Sciatic nerve (tissue), 2 donors: Measurements from ENCODE around the gene PAFAH2. TPM values are rescaled to one million over a fixed set of nuclear protein-coding genes. Genes with fewer than 3 reads are reported as not detected.
A peak's percentile ranks its signal among the peaks of the same experiment; 100 is the strongest.
"Not testable (repeated sequence)": the region's sequence is repeated elsewhere in the genome, so short reads cannot be mapped to it uniquely, and the experiment has no call there.

ENCODE experiments used
- ATAC-seq: fragments of 200-7000 bp; cut with Tn5 transposase; one replicate; pipeline ENCODE4 v1.9.1; 2020; ENCODE audit warnings: mild to moderate bottlenecking, moderate library complexity
- DNase-seq: peaks from one replicate; pipeline ENCODE4 v3.0.0-alpha.2; 2020; ENCODE audit warnings: low spot score
- intact Hi-C: fragments of 100-400 bp; cut with DNase I; formaldehyde crosslinking; loops from one replicate; pipeline ENCODE4 v1.14.2; 2022
- total RNA-seq: library from RNA; stranded (reverse); fragmentation: NEBNext Ultra II Directional; extraction: Animal tissue kit (Norgen Biotek cat#: 25700); gene quantifications from one replicate; pipeline ENCODE4 v1.2.1, GENCODE V29; 2021
- donor health status: DM: no; HTN: no; CAD: no.
- donor health status: DM: no; HTN: no; CAD: no.

The PAFAH2 gene
- total RNA-seq, 1 donor from 2014 or later: 11.5 TPM

DNA sequence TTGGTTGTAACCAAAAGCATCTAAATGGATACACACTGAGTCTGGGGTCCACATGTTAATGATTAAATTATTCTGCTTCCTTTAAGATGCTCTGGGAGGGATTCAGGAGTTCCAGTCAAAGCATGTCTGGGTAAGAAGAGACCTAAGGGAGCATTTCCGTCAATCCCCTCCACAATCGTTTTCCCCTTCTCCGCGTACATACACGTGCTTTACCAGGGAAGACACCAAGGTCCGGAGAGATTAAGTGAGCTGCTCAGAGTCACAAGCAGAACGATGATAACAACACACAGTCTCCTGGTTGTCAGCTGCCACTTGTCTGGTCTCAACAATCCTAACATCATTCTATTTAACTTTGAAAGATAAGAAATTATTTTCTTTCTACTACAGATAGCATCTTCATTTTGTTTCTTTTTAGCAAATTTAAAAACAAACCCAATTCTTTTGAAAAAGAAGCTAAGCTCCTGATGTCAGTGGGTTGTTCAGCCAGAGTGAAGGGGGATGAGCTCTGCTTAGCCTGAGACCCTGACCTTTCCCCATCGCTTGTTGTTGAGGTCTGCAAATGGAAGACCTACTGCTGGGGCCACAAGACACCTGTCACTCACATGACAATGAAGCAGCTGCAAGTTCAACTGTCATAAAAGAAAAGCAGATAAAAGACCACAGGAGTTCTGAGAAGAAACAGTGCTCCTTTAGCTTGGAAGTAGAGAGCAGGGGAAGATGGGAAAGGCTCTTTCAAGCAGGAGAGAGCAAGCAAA is 4.5 kb downstream of the PAFAH2 start:
- DNase-seq (no peak), ATAC-seq (no peak)
- intact Hi-C loops: no loop called here

DNA sequence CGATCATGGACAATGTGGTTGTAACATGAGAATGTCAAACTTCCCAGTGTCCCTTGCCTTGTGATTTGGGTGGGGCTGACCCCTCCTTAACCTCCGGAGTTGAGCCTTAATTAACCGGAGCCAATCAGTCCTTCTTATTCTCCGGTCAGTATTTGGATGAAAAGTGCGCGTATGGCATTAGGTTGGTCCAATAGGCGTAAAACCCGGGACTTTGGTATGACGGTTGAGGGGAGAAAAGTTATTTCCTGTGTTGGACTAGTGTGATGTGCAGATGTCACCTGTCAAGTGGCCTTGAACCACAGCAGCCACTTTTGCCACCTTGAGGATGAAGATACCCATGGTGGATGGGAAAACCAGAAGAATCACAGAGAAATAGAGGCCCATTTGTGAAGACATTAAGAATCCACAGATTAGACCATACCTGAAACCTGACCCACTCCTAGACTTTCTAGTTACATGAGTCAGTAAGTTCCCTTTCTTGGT is 5.1 kb downstream of the PAFAH2 start:
- DNase-seq: no peak
- intact Hi-C loops: no loop called here
- no peak for ATAC-seq

DNA sequence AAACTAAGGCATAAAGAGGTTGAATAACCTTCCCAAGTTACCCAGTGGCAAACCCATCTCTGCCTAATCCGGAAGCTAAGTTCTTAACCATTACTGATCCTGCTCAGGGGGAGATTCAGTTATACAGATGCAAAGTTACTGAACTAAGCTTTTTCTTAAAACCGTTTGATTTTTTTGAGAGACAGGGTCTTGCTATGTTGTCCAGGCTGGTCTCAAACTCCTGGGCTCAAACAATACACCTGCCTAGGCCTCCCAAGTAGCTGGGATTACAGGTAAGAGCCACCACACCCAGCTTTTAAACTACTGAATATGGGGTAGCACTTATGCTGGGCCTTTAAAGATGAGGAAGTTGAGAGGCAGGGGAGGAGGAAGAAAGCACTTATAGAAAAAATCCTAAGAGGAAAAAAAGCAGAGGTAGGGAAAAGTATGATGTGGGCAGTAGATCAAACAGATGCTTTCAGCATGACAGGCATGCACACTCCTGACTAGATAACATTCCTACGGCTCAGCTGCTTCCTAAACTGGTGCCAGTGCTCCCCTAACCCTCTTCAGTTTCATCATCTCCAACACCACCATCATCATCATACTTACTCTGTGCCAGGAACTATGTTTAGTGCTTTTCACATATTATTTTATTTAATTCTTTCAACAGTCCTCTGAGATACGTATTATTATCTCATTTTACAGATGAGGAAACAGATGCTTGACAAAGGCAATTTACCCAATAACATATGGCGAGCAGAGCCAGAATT is 5.8 kb downstream of the PAFAH2 start:
- DNase-seq (no peak), ATAC-seq (no peak)
- intact Hi-C loops: no loop called here

DNA sequence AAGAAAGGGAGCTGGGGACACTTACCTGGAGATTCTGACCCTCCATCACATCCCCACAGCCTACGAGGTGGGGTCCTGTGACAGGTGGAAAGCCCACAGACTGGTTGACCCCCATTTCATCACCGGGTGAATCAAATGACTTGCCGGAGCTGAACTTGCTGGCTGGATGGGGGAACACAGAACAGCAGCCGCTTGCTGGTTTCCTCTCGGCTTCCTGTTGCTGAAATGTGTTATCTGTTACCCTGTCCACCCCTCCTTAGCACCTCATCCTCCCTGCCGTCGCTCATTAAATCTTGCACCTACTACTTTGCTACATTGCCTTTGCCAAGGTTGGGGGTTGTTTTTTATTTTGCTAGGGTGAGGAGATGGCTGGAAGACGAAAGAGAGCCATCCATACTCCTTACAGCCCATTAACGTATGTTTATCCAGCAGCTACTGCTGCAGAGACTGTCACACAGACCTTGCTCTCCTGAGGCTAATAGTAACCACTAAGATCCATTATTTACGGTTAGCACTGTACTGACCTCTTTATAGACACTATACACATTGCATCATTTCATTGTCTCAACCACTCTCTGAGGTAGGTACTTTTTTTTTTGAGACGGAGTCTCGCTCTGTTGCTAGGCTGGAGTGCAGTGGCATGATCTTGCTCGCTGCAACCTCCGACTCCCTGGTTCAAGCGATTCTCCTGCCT is 7.0 kb downstream of the PAFAH2 start:
- ATAC-seq (no peak), DNase-seq (no peak)
- intact Hi-C loops: no loop called here

DNA sequence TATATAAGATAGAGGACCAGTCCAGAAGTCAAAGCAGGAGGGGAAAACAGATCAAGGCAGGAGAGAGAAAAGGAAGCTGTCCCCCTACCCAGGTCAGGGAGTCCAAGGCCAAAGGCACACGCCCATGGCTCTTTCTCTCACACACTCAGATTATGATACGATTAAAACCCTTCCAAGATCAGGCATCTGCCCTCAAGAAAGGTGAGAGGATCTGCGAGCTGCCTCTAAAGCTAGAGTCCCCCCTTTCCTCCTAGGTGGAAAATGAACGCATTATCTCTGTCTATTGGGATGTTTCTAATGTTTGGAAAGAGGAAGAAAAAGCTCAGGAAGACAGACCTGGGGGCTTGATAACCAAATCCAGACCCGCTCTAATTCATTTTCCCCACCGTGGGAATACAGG is 7.6 kb downstream of the PAFAH2 start:
- ATAC-seq (no peak), DNase-seq (no peak)
- intact Hi-C loops: no loop called here

DNA sequence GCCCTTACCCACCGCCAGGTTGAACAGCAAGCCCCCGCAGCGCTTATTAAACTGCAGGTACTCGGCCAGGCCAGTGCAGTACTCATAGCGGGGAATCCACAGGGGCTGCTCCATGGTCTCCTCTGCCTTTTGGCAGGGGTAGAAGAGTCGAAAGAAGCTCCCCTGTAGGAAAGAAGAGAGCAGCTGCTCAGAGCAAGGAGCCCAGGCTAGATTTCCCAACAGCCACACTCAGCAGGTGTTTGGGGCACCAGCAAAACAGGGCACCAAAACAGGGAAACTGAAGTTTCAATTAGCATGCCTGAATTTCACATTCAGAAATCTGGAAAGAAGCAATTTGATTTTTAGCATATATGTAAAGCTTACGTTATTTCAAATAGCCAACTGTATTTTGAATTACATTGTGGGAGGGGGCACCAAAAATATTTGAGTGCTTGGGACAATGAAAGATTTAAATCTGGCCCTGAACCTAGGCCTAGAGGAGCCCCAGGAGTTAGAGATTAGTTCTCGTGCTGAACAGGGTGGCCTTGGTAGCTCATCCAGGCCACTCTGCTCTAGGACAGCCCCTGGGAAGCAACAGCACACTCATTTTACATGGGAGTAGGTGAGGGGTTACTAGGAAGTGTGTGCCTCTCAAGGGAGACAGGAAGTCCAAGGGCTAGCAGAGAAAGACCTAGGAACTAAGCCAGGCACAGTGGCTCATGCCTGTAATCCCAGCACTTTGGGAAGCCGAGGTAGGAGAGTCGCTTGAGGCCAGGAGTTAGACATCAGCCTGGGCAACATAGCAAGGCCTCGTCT is 8.2 kb downstream of the PAFAH2 start:
- ATAC-seq (no peak), DNase-seq (no peak)
- intact Hi-C loops: no loop called here

DNA sequence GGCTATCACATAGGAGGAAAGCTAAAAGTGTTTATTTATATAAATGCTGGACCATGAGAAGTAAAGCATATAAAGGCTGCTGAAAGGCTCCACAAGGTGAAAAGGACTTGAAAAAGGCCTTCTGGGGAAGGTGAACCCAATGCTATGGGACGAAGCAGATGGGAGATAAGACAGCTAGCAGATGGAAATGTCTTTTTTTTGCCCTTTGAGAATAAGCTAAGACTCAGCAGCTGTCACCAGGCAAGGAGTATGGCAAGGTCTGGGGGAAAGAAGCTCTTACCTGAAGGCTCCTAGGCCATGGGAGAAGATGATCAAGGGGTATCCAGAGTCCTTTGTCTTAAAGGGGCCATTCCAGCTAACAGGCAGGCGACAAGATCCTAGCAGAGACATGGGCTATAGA is 9.9 kb downstream of the PAFAH2 start:
- DNase-seq: no peak
- no peak for ATAC-seq
- intact Hi-C loops: no loop called here

DNA sequence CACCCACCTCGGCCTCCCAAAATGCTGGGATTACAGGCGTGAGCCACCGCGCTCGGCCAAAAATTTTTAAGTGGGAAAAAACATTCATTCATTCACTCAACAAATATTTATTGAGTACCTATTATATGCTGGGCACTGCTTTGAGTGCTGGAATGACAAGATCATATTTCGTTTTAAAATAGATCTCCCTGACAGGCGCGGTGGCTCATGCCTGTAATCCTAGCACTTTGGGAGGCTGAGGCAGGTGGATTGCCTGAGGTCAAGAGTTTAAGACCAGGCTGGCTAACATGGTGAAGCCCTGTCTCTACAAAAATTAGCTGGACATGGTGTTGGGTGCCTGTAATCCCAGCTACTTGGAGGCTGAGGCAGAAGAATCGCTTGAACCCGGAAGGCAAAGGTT is 11.1 kb downstream of the PAFAH2 start:
- DNase-seq, ATAC-seq, intact Hi-C loops: not testable (repeated sequence)

DNA sequence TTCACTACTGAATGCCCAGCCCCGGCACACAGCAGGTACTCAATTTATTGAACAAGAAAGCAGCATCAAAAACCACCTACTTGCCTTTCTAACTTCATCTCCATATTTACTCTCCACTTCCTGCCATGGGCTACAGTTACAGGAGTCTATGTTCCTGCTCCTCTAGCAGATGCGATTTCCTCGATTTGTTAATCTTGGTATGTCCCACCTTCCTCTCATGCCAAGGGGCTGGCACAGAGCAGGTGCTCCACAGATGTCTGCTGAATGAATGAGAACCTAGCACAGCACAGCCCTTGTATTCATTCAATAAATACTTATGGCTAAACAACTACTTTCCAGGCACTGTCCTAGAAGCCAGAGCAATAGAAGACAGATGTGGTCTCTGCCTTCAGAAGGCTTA is 12.2 kb downstream of the PAFAH2 start:
- ATAC-seq: no peak
- intact Hi-C loops: no loop called here
- no peak for DNase-seq

DNA sequence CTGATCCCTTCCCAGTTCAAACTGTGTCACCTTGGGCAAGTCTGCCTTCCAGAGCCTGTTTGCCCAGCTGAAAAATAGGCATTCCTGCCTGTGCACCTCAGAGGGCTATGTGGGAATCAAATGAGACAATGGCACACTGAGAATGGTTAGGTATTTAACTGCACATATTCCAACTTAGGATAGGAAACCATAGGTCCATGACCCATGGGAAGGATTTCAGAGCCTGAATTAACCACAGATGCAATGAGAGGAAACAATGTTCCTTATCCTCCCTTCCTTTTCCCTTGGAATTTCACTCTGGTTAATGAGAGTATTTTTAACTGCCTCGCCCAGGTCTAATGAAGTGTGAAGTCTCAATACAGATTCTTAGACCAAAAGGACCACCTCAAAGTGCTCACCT is 12.7 kb downstream of the PAFAH2 start:
- intact Hi-C loops: no loop called here
- DNase-seq (no peak), ATAC-seq (no peak)

DNA sequence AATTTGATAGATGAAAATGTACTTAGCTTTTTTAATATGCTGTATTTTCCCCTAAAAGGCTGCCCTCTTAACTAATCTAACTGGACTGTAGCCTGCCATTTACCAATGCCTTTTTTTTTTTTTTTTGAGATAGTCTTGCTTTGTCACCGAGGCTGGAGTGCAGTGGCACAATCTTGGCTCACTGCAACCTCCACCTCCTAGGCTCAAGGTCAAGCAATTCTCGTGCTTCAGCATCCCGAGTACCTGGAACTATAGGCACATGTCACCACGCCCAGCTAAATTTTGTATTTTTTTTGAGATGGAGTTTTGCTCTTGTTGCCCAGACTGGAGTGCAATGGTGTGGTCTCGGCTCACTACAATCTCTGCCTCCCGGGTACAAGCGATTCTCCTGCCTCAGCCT is 18.7 kb downstream of the PAFAH2 start:
- no peak for ATAC-seq
- intact Hi-C loops: no loop called here
- no peak for DNase-seq

DNA sequence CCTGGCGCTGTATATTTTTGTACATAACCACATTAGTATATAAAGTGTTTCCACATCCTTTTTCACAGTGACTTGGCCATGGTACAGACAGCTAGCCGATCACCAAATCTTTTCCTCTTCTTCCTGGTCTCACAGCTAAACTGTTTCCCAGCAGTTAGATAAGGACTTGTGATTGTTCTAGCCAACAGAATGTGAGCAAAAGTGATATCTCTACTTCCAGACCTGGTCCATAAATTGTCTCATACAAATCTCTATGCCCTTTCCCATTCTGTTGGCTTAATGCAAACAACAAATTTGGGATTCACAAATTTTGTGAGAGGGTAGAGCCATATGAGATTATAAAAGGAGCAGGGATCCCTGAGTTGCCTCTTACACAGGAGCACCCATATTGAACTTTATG is 19.5 kb downstream of the PAFAH2 start:
- DNase-seq (no peak), ATAC-seq (no peak)
- intact Hi-C loops: no loop called here

DNA sequence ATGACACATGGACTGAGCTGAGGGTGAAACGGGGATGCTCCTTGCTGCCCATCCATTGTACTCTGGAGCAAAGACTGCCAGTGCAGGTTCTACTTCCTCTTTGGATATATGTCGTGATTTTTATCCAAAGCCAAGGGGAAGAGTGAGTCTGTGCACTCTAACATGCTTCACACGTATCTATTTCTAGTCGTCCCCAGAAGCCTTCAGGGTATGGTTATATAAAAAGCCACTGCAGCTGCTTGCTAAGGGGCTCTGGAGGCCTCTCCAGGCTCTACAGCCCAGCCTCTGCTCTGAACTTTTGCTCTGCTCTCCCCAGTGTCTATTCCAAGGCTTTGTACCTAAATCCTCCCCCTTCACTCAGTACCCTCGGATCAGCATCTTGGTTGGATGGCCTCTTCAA is 20.1 kb downstream of the PAFAH2 start:
- ATAC-seq: no peak
- no peak for DNase-seq
- intact Hi-C loops: no loop called here

DNA sequence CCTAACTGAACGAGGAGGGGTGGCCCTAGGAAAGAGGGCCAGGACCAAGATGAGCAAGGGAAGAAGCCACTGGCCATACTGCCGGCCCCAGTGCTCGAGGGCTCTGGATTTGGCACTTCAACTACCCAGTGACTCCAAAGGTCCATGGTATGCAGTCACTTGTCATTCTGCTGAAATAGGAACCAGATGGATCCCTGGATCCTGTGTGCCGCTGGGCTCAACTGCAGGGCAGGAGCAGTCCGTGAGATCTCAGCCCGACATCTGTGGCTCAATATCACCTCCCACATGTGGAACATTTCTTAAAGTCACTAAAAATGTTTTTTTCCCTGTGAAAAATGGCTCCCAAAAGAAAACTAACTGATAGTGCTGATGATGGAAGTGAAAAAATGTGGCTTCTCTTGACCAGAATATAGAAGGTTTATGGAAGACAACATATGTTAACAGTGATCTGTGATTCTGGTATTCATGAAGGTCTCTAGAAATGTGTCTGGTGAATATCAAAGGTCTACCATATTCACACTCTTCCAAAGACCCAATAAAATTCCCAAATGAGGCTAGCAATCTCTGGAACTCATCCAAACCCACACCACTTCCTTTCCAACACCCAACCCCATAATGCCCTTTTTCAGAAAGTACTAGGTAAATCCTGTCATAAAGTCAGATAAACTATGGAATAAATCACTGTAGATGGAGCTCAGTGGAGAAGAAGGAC is 24.1 kb downstream of the PAFAH2 start:
- intact Hi-C loops: no loop called here
- DNase-seq (no peak), ATAC-seq (no peak)

DNA sequence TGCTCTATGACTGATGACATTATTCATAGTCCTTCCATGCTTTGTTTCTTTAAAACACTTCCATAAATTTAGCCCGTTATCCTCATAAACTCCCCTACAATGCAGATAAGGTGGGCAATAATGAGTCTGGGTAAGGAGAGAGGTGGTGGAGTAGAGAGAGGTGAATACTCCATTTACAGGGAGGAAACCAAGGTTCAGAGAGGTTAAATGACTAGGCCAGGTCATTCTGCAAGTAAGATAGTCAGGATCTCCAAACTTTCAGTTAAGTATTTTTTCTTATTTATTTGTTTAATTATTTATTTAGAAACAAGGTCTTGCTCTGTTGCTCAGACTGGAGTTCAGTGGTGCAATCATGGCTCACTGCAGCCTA is 26.1 kb downstream of the PAFAH2 start:
- ATAC-seq (no peak), DNase-seq (no peak)
- intact Hi-C loops: no loop called here

DNA sequence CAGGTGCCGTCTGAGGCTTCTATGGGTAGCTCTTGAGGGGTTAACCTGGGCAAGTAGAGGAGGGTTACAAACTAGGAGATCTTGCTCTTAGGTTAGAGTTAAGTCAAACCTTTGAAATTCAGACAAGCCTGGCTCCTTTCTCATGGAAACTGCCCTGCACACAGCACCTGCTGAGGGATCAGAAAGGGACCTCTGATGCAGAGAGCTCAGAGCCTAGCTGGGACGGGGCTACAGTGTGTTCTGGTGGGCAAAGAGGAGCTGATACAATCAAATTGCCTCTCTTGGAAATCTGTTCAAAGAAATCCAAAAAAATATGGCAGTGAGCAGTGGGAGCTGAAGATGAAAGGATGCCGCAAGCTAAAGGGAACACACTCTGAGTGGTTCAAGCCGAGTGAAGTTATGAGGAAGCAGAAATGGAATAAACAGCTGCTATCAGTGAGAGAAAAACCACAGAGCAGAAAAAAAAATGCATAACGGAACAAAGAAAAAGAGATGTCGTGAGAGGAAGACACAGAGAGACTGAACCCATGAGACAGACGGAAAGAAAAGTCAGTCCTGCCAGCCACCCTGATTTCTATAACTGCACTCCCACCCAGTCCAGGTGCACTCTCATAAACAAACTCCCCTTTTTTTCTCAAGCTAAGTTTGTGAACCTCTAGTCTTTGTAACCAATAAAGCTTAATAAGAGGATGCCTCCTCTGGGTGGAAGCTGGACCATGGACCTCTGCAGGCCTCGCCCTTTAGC is 26.6 kb downstream of the PAFAH2 start:
- intact Hi-C loops: no loop called here
- ATAC-seq (no peak), DNase-seq (no peak)

DNA sequence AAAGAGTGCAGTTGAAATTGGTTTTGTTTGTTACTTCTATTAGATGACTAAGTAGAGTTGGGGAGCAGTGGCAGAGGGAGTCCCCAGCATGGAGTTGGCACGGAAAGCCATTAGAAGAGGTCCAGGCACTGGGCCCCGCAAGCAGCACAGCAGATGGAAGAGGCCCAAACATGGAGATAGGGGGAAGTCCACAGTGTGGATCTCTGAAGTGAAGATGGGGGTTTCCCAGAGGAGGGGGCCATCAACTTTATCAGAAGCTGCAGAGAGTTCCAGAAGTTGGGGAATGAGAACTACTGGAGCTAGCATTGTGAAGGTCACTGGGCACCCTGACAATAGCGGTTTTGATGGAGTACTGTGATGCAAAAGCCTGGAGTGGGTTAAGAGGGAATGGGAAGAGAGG is 30.6 kb downstream of the PAFAH2 start:
- DNase-seq: peak; percentile 33
- ATAC-seq: no peak
- intact Hi-C loops: no loop called here

DNA sequence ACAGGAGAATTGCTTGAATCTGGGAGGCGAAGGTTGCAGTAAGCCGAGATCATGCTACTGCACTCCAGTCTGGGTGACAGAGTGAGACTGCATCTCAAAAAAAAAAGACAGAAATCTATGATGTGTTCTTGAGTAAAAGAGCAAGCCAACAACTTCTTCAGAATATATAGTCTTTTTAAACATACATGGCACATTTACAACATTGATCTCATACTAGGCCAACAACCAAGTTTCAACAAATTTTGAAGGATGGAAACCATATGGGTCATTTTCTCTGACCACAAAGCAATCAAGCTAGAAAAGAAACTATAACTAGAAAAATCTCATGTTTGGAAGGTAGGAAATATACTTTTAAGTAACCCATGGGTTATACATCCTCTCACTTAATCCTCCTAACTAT is 38.3 kb downstream of the PAFAH2 start:
- DNase-seq: no peak
- intact Hi-C loops: no loop called here
- ATAC-seq: no peak
